ENCODE data around the gene ZEB1. TPM values are rescaled to one million over a fixed set of nuclear protein-coding genes. Genes with fewer than 3 reads are reported as not detected.

Gene ZEB1
- 6.3 to 11.0 TPM (median 8.5 TPM) in 5 replicates for total RNA-seq (2022; extraction: Qiagen RNA extraction; ENCODE audit: low read depth)

DNA sequence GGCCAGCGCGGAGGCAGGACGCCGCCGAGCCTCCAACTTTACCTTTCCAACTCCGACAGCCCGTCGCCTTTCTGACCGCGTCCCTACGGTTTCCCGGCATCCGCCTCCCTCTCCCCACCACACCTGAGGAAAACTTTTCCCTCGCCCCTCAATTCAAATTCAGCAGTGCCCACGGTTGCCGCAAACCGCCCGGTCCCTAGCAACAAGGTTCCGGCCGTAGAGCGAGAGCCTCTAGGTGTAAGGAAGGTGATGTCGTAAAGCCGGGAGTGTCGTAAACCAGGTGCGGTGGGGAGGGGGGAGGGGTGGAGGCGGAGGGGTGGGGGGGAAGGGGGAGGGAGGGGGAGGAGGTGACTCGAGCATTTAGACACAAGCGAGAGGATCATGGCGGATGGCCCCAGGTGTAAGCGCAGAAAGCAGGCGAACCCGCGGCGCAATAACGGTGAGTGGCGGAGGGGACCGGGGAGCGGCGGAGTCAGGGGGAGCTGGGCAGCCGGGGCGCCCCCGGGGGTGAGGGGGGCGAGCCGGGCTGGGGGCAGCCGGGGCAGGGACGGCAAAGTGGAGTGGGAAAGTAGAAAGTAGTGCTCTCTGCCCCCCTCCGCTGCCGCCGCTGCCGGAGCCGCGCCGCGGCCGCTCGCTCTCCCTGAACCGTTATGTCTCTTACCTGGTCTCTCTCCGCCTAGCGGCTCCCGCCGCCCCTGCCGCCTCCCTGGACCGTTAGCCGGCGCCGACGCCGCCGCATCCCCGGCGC, at the start of gene ZEB1:
TSS of gene ZEB1 (plus strand) at position 363 of the 748 bp plus-strand sequence. CDS start at position 382, 19 bp downstream.

